Measurements from ENCODE around the gene CCND1. TPM values are rescaled to one million over a fixed set of nuclear protein-coding genes. Genes with fewer than 3 reads are reported as not detected.
A peak's percentile ranks its signal among the peaks of the same experiment; 100 is the strongest.

Gene CCND1
- total RNA-seq, 1 experiment from 2014 or later: 868 TPM

DNA sequence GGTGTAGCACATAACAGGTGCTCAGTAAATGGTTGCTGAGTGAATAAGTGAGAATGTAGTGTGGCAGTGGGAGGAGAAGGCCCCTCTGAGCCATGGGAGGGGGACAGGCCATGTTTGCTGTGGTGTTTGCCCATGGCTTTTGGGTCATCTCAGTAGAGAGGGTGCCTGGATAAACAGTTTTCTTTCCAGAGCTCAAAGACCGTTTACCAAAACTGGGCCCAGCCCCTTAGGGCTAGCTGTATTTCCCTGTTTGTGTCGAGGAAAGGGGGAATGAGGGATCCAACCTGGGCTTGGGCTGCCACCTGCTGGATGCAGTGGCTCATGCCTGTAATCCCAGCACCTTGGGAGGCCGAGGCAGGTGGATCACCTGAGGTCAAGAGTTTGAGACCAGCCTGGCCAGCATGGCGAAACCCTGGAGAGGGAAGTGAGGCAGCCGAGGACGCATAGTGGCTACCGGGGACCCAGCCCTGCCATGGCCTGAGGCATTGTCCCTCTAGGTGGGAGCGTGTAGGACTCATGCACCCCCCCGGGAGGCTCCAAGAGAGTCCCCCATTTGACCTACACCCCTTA, 42.9 kb downstream of the CCND1 start:
- H3K9me2 ChIP-seq (replicated peaks; ENCODE audit: low read length): no peaks in the 10 kb centered on the region
- H3K27ac ChIP-seq (ENCODE audit: low read length): no peak overlapping the region
- no TSS peak for BruUV-seq (replicated peaks)
- intact Hi-C loops (cut with micrococcal nuclease): loop anchor here (2.0 kb wide), 1 partner anchor 205 kb away; no protein-coding TSS in a partner anchor
- DNase-seq (peak; percentile 76), ATAC-seq (peak; percentile 61)
- TF ChIP-seq, protein P1, sequence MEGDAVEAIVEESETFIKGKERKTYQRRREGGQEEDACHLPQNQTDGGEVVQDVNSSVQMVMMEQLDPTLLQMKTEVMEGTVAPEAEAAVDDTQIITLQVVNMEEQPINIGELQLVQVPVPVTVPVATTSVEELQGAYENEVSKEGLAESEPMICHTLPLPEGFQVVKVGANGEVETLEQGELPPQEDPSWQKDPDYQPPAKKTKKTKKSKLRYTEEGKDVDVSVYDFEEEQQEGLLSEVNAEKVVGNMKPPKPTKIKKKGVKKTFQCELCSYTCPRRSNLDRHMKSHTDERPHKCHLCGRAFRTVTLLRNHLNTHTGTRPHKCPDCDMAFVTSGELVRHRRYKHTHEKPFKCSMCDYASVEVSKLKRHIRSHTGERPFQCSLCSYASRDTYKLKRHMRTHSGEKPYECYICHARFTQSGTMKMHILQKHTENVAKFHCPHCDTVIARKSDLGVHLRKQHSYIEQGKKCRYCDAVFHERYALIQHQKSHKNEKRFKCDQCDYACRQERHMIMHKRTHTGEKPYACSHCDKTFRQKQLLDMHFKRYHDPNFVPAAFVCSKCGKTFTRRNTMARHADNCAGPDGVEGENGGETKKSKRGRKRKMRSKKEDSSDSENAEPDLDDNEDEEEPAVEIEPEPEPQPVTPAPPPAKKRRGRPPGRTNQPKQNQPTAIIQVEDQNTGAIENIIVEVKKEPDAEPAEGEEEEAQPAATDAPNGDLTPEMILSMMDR (conservative IDR thresholded peaks at IDR 0.05; ENCODE audit: low read depth, low read length): peak; percentile 87
- no peak for TF ChIP-seq EZH2 (IDR thresholded peaks at IDR 0.05; ENCODE audit: low read length, unreplicated experiment)
- H3K4me2 ChIP-seq (ENCODE audit: low read length): no peak overlapping the region
- H3K4me1 ChIP-seq (ENCODE audit: insufficient read depth, low read length): peaks cover 22% of the 10 kb centered on the region
- no peak overlapping the region for H3K4me3 ChIP-seq (ENCODE audit: low read length)
- no peak overlapping the region for H2AFZ ChIP-seq (ENCODE audit: low read length)
- no peaks in the 10 kb centered on the region for H3K79me2 ChIP-seq (ENCODE audit: low read length)
- ChIA-PET POLR2A (ENCODE audit: unreplicated experiment) (no interaction called here), CTCF (interaction anchor here (0.6 to 1.0 kb wide), 5 partner anchors 12 to 116 kb away, joined by 3 to 7 read pairs (median 3); no protein-coding TSS in a partner anchor)
- peaks cover 4% of the 10 kb centered on the region for H3F3A ChIP-seq (ENCODE audit: low read length, unreplicated experiment)
- H3K36me3 ChIP-seq (ENCODE audit: low read depth, low read length): no peaks in the 10 kb centered on the region
- H3K27me3 ChIP-seq (ENCODE audit: low read length): no peaks in the 10 kb centered on the region
- no peak overlapping the region for H3K9ac ChIP-seq (ENCODE audit: low read length)
- no peaks in the 10 kb centered on the region for H4K20me1 ChIP-seq (ENCODE audit: low read length)
- H3K9me3 ChIP-seq (ENCODE audit: low read length): no peaks in the 10 kb centered on the region

DNA sequence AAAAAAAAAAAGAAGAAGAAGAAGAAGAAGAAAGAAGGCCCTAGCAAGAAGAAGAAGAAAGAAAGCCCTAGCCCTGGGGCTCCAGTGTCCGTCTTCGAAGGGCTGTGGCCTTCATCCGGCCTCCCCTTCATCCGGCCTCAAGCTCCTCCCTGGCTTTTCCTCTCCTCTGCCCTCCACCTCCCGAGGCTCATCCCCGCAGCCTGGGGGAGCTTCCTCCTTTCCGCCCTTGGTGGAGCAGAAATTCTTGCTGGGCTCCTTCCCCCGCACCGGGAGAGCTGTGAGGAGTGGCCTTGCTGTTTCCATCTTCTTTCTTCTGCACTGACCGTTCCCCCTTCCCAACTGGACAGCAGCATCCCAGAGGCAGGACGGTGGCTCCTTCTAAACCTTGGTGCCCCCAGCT, 43.7 kb downstream of the CCND1 start:
- Histone ChIP-seq H3K79me2 (ENCODE audit: low read length) (no peaks in the 10 kb centered on the region), H3K27ac (ENCODE audit: low read length) (no peak overlapping the region), H3K27me3 (ENCODE audit: low read length) (no peaks in the 10 kb centered on the region), H3K4me1 (ENCODE audit: insufficient read depth, low read length) (peaks cover 24% of the 10 kb centered on the region), H3F3A (ENCODE audit: low read length, unreplicated experiment) (peaks cover 4% of the 10 kb centered on the region), H3K4me2 (ENCODE audit: low read length) (no peak overlapping the region), H3K9ac (ENCODE audit: low read length) (no peak overlapping the region), H4K20me1 (ENCODE audit: low read length) (no peaks in the 10 kb centered on the region), H3K9me3 (ENCODE audit: low read length) (no peaks in the 10 kb centered on the region), H3K4me3 (ENCODE audit: low read length) (no peak overlapping the region), H3K36me3 (ENCODE audit: low read depth, low read length) (no peaks in the 10 kb centered on the region), H3K9me2 (replicated peaks; ENCODE audit: low read length) (no peaks in the 10 kb centered on the region), H2AFZ (ENCODE audit: low read length) (no peak overlapping the region)
- intact Hi-C loops (cut with micrococcal nuclease): loop anchor here (2.0 to 5.0 kb wide), 2 partner anchors 113 to 204 kb away; no protein-coding TSS in a partner anchor
- no peak for TF ChIP-seq EZH2 (IDR thresholded peaks at IDR 0.05; ENCODE audit: low read length, unreplicated experiment)
- TF ChIP-seq EZH2phosphoT487 (IDR thresholded peaks at IDR 0.05; ENCODE audit: borderline replicate concordance, low read length): no peak
- TF ChIP-seq, protein P1 (conservative IDR thresholded peaks at IDR 0.05; ENCODE audit: low read depth, low read length): no peak
- ATAC-seq (no peak), DNase-seq (no peak)
- CTCF ChIA-PET: interaction anchor here (0.7 kb wide), 1 partner anchor 63 kb away, joined by 5 read pairs; no protein-coding TSS in a partner anchor
- no TSS peak for BruUV-seq (replicated peaks)
- POLR2A ChIA-PET (ENCODE audit: unreplicated experiment): no interaction called here

GRCh38 chr11:69685348-69685747, 44.4 kb downstream of the CCND1 start:
- Histone ChIP-seq H3K36me3 (ENCODE audit: low read depth, low read length) (no peaks in the 10 kb centered on the region), H3F3A (ENCODE audit: low read length, unreplicated experiment) (peaks cover 4% of the 10 kb centered on the region), H3K27ac (ENCODE audit: low read length) (no peak overlapping the region), H3K9me3 (ENCODE audit: low read length) (no peaks in the 10 kb centered on the region), H3K4me2 (ENCODE audit: low read length) (peak overlapping the region; percentile 83), H3K9me2 (replicated peaks; ENCODE audit: low read length) (no peaks in the 10 kb centered on the region), H3K27me3 (ENCODE audit: low read length) (no peaks in the 10 kb centered on the region), H4K20me1 (ENCODE audit: low read length) (no peaks in the 10 kb centered on the region), H3K79me2 (ENCODE audit: low read length) (no peaks in the 10 kb centered on the region), H3K9ac (ENCODE audit: low read length) (no peak overlapping the region), H3K4me1 (ENCODE audit: insufficient read depth, low read length) (peaks cover 24% of the 10 kb centered on the region), H3K4me3 (ENCODE audit: low read length) (peak overlapping the region; percentile 58; the same call in 1 of the 2 replicates), H2AFZ (ENCODE audit: low read length) (peak overlapping the region; percentile 76)
- CTCF ChIA-PET: no interaction called here
- no peak for DNase-seq
- intact Hi-C loops (cut with micrococcal nuclease): loop anchor here (2.0 to 5.0 kb wide), 2 partner anchors 112 to 203 kb away; no protein-coding TSS in a partner anchor
- BruUV-seq (replicated peaks): no TSS peak
- POLR2A ChIA-PET (ENCODE audit: unreplicated experiment): no interaction called here
- TF ChIP-seq, protein P1 (conservative IDR thresholded peaks at IDR 0.05; ENCODE audit: low read depth, low read length): no peak
- no peak for TF ChIP-seq EZH2phosphoT487 (IDR thresholded peaks at IDR 0.05; ENCODE audit: borderline replicate concordance, low read length)
- no peak for TF ChIP-seq EZH2 (IDR thresholded peaks at IDR 0.05; ENCODE audit: low read length, unreplicated experiment)
- ATAC-seq: no peak

Measured in PC-3 (cell line).